Lower leg skin (tissue), 4 donors: ENCODE results near the gene RAD51B. TPM values are rescaled to one million over a fixed set of nuclear protein-coding genes. Genes with fewer than 3 reads are reported as not detected.

ENCODE experiments used
- DNase-seq, 2 donors: peaks; one replicate each; pipeline ENCODE4 v3.0.0-alpha.2; 2019; ENCODE audit warnings: low spot score in 2 of 2
- H3K4me3 ChIP-seq: fragments of 200-600 bp; sonication (generic); 2 replicates; pipeline ENCODE4 v1.5.1; 2017; ENCODE audit warnings: mild to moderate bottlenecking, low read depth; ENCODE audit not compliant: poor library complexity, severe bottlenecking
- POLR2A ChIP-seq, 2 donors: fragments of 450-650 bp; IDR thresholded peaks; one replicate each; pipeline ENCODE4 v1.6.1; 2016 to 2017; ENCODE audit warnings: antibody characterized with exemption in 2 of 2, mild to moderate bottlenecking in 1 of 2, moderate library complexity in 1 of 2
- WGBS, 2 donors: methylation state at CpG; one replicate each; pipeline ENCODE4 v1.1.5; 2018; 5-methylcytosine and 5-hydroxymethylcytosine counted together
- intact Hi-C: fragments of 100-400 bp; cut with DNase I; formaldehyde crosslinking; loops from one replicate; pipeline ENCODE4 v1.15.0; 2023; ENCODE audit warnings: low total_unique reads
- total RNA-seq, 4 donors: library from RNA; depleted of rRNA; stranded (reverse); fragments of >200 nt; gene quantifications; one replicate each; pipeline ENCODE4 v1.1.0, GENCODE V29; 2016
- TF ChIP-seq, protein P1 (sequence below), 3 donors: fragments of 450-650 bp; IDR thresholded peaks; one replicate each; pipeline ENCODE4 v1.5.1; 2016; ENCODE audit warnings: antibody characterized with exemption in 3 of 3, mild to moderate bottlenecking in 3 of 3, moderate library complexity in 2 of 3

RAD51B gene
- total RNA-seq, 4 donors from 2014 or later = 6.1 to 27.2 (median 13.6) TPM

GRCh38 chr14:68587931-68588330, 768.4 kb downstream of the RAD51B start:
- 75 to 81% methylated on average over 6 of the region's 6 CpGs for WGBS, 2 donors
- no peak overlapping the region for H3K4me3 ChIP-seq
- no peak for TF ChIP-seq POLR2A (IDR thresholded peaks at IDR 0.05)
- TF ChIP-seq, protein P1, sequence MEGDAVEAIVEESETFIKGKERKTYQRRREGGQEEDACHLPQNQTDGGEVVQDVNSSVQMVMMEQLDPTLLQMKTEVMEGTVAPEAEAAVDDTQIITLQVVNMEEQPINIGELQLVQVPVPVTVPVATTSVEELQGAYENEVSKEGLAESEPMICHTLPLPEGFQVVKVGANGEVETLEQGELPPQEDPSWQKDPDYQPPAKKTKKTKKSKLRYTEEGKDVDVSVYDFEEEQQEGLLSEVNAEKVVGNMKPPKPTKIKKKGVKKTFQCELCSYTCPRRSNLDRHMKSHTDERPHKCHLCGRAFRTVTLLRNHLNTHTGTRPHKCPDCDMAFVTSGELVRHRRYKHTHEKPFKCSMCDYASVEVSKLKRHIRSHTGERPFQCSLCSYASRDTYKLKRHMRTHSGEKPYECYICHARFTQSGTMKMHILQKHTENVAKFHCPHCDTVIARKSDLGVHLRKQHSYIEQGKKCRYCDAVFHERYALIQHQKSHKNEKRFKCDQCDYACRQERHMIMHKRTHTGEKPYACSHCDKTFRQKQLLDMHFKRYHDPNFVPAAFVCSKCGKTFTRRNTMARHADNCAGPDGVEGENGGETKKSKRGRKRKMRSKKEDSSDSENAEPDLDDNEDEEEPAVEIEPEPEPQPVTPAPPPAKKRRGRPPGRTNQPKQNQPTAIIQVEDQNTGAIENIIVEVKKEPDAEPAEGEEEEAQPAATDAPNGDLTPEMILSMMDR (IDR thresholded peaks at IDR 0.05) = no peak
- intact Hi-C loops = no loop called here
- DNase-seq = no peak

GRCh38 chr14:68589447-68590200, 770.0 kb downstream of the RAD51B start:
- no peak for TF ChIP-seq POLR2A (IDR thresholded peaks at IDR 0.05)
- TF ChIP-seq, protein P1 (IDR thresholded peaks at IDR 0.05) = no peak
- H3K4me3 ChIP-seq = no peak overlapping the region
- peak in 1 of 2 donors; percentile 70 for DNase-seq
- 50 to 58% methylated on average over 7 of the region's 7 CpGs for WGBS, 2 donors
- intact Hi-C loops = no loop called here

GRCh38 chr14:68590201-68590522, 770.6 kb downstream of the RAD51B start:
- DNase-seq = no peak

DNA sequence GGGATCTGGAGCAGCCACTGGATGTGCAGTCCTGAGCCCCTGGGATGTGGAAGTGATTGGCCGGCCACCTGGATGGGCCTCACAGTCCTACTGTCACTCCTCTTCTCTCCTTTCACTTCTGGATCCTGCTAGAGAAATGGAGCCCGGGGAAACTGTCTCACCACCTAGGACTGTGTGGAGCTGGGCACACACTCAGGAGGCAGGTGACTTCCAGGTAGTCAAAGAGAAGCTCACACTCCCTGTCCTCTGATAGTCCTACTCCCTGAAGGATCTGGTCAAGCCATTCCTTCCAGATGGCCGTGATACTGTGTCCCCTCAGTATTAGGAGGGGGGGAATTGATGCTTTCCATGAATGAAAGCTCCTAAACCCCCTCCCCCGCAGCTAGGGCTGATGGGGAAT, 772.2 kb downstream of the RAD51B start:
- intact Hi-C loops = no loop called here
- no peak overlapping the region for H3K4me3 ChIP-seq

More at GRCh38 chr14:68590201-68590522, 770.6 kb downstream of the RAD51B start:
- H3K4me3 ChIP-seq = no peak overlapping the region
- intact Hi-C loops = no loop called here
- 63 to 92% methylated on average over 3 of the region's 3 CpGs for WGBS, 2 donors
- no peak for TF ChIP-seq POLR2A (IDR thresholded peaks at IDR 0.05)
- TF ChIP-seq, protein P1 (IDR thresholded peaks at IDR 0.05) = no peak

GRCh38 chr14:68592948-68593556, 773.5 kb downstream of the RAD51B start:
- intact Hi-C loops = no loop called here
- DNase-seq = peak in 1 of 2 donors; percentile 81
- WGBS, 2 donors = 81 to 88% methylated on average over 7 of the region's 7 CpGs
- TF ChIP-seq, protein P1 (IDR thresholded peaks at IDR 0.05) = no peak
- TF ChIP-seq POLR2A (IDR thresholded peaks at IDR 0.05) = no peak
- H3K4me3 ChIP-seq = no peak overlapping the region

More for the DNA sequence above, 772.2 kb downstream of the RAD51B start:
- DNase-seq = peak in 1 of 2 donors; percentile 57
- WGBS, 2 donors = 94 to 96% methylated on average over 4 of the region's 4 CpGs
- TF ChIP-seq POLR2A (IDR thresholded peaks at IDR 0.05) = no peak
- TF ChIP-seq, protein P1 (IDR thresholded peaks at IDR 0.05) = no peak
